22Rv1 (cell line): Measurements from ENCODE around the gene ACTMAP.

ENCODE experiments used
- H3K27ac ChIP-seq: fragments of 450-650 bp; 2 replicates; pipeline ENCODE4 v1.5.1; 2017
- ZFX ChIP-seq: fragments of 450-650 bp; IDR thresholded peaks from 2 replicates; pipeline ENCODE4 v1.6.1; 2017; ENCODE audit warnings: antibody characterized with exemption, borderline replicate concordance
- TF ChIP-seq, protein P1 (sequence below): fragments of 450-650 bp; IDR thresholded peaks from 2 replicates; pipeline ENCODE4 v1.5.1; 2017; ENCODE audit warnings: mild to moderate bottlenecking

The ACTMAP gene

GRCh38 chr19:40695881-40696280, 54.4 kb downstream of the ACTMAP start:
- no peak for TF ChIP-seq ZFX
- TF ChIP-seq, protein P1, sequence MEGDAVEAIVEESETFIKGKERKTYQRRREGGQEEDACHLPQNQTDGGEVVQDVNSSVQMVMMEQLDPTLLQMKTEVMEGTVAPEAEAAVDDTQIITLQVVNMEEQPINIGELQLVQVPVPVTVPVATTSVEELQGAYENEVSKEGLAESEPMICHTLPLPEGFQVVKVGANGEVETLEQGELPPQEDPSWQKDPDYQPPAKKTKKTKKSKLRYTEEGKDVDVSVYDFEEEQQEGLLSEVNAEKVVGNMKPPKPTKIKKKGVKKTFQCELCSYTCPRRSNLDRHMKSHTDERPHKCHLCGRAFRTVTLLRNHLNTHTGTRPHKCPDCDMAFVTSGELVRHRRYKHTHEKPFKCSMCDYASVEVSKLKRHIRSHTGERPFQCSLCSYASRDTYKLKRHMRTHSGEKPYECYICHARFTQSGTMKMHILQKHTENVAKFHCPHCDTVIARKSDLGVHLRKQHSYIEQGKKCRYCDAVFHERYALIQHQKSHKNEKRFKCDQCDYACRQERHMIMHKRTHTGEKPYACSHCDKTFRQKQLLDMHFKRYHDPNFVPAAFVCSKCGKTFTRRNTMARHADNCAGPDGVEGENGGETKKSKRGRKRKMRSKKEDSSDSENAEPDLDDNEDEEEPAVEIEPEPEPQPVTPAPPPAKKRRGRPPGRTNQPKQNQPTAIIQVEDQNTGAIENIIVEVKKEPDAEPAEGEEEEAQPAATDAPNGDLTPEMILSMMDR = no peak

GRCh38 chr19:40693896-40694295, 56.4 kb downstream of the ACTMAP start:
- no peak overlapping the region for H3K27ac ChIP-seq
- TF ChIP-seq, protein P1 = no peak
- TF ChIP-seq ZFX = no peak

More at GRCh38 chr19:40695881-40696280, 54.4 kb downstream of the ACTMAP start:
- H3K27ac ChIP-seq = no peak overlapping the region

- H3K27ac ChIP-seq = no peak overlapping the region
- TF ChIP-seq, protein P1 = no peak
- no peak for TF ChIP-seq ZFX
Measured at GRCh38 chr19:40693150-40693788, 57.0 kb downstream of the ACTMAP start.

- no peak overlapping the region for H3K27ac ChIP-seq
- TF ChIP-seq, protein P1 = no peak
- TF ChIP-seq ZFX = no peak
Measured at GRCh38 chr19:40692212-40692551, 58.1 kb downstream of the ACTMAP start.

- TF ChIP-seq, protein P1 = no peak
- peak overlapping the region; percentile 79 for H3K27ac ChIP-seq
Measured at GRCh38 chr19:40691421-40692211, 58.7 kb downstream of the ACTMAP start.
